ENCODE data around the gene DCAF17.
"Not testable (repeated sequence)": the region's sequence is repeated elsewhere in the genome, so short reads cannot be mapped to it uniquely, and the experiment has no call there.

DCAF17 gene

GRCh38 chr2:171515672-171516298 lies 81.8 kb downstream of the DCAF17 start:
- DNase-seq, result no peak

GRCh38 chr2:171516793-171517192 lies 82.8 kb downstream of the DCAF17 start:
- no peak for DNase-seq

- no peak for DNase-seq
Measured at GRCh38 chr2:171520471-171520870, 86.4 kb downstream of the DCAF17 start.

DNA sequence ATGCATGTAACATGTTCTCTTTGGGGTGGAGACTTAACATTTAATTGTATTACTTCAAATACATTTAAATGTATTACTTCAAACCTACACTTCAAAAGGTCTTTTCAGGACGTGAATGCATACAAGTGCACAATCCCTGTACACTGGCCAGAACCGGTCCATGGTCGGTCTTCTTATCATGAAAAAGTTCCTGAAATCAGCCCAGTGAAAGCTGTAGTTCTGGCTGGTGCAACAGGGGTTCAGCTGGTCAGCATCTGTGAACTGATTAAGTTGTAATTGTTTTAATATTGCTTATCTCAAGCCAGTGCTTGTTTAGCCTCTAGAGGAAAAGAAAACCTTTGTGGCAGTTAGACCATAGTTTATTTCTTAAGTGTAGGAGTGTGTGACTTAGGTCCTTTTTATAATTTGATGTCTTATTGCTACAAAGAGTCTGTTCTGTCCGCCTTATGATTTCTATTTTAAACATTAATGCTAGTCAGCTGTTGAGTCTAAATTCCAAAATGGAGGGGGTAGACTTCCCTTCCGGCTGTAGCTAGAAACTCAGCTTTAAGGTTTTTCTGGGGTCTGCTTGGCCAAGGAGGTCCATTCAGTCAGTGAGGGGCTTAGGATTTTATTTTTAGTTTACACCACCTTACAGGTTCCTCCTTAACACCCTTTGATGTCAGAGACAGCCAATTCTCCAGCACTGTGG lies 87.5 kb downstream of the DCAF17 start:
- DNase-seq, result no peak

- no peak for DNase-seq
Measured at GRCh38 chr2:171522052-171522787, 88.2 kb downstream of the DCAF17 start, which contains the start of gene CYBRD1. Gene CYBRD1 (plus strand): TSS chr2:171522474. CDS start chr2:171522546, 72 bp downstream.

- no peak for DNase-seq
Measured at GRCh38 chr2:171522788-171523087, 88.7 kb downstream of the DCAF17 start.

- DNase-seq, result no peak
Measured at GRCh38 chr2:171523088-171524017, 89.3 kb downstream of the DCAF17 start.

DNA sequence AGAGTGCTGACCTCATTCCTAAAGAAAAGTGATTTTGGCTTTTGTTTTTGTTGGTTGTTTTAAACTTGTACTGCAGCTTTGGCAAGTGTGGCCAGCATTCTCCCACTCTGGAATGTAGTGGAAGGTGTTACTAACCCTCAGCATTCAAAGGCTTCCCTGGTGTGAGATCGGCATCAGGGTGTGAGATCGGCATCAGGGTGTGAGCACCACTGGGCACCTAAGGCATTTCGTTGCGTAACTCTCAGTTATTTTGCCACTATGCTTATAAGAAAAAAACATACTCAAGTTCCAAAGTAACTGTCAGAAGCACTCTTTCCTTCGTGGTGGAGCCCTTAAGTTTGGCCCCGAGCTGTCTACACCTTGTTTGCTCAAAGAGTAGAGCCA lies 90.0 kb downstream of the DCAF17 start:
- no peak for DNase-seq

DNA sequence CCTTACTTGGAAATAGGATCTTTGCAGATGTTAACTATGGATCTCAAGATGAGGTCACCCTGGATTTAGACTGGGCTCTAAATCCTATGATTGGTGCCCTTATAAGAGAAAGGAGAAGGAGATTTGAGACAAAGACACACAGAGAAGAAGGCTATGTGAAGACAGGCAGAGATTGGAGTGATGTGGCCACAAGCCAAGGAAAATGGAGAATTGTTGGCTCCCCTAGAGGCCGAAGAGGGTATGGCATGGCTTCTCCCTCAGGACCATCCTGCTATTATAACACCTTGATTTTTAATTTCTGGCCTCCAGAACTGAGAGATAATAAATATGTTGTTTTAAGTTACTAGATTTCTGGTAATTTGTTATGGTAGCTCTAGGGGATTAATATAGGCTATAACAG lies 95.9 kb downstream of the DCAF17 start:
- no peak for DNase-seq

DNA sequence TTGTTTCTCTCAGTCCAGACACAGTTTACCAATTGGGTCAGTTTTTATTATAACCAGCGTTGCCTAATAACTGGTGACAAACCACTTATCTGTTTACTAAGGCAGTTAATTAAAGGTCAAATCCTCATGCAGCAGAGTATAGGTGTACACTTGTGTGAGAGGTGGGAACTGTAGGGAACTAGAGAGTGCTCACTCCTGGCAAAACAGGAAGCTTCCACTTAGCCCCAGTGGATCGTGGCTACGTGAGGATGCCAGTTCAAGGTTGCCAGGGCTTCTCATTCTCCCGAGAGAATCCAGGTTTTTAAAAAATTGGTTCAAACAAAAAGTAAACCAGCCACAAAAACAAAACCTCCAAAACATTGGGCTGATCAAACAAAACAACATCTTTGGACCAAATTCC lies 96.4 kb downstream of the DCAF17 start:
- DNase-seq, result no peak

- DNase-seq, result not testable (repeated sequence)
Measured at GRCh38 chr2:171530859-171531258, 96.8 kb downstream of the DCAF17 start.

DNA sequence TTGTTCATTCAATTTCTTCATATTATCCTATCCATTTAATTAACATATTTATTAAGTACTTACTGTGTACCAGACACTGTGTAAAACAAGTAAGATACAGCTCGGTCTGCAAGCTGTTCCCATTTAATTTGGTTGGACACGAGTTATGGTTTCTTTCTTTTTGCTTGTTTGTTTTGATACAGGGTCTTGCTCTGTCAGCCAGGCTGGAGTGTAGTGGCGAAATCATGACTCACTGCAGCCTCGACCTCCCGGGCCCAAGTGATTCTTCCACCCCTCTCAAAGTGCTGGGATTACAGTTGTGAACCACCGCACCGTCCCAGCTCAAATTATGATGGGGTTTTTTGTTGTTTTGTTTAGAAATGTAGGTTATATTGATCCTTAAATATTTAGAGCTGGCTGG lies 97.3 kb downstream of the DCAF17 start:
- no peak for DNase-seq

GRCh38 chr2:171531836-171532450 lies 97.9 kb downstream of the DCAF17 start:
- no peak for DNase-seq

DNA sequence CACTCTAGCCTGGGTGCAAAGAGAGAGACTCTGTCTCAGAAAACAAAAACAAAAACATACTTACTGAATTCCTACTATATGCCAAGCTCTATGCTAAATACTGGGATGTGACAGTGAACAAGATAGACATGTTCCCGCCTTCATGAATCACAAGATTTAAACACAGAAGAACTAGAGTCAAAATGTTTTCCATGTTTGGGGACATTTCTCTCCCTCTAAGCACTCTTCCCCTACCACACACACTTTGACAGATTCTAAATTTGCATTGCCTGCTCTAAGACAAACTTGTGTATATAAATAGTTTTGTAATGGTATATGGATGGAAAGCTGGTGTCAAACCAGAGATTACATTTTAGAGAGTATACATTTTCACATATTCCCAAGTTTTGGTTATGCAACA lies 99.3 kb downstream of the DCAF17 start:
- DNase-seq, result no peak

All from NCI-H2171 (cell line).